GM12875 (cell line): ENCODE results near the gene TTLL11.

Experiments used
- H3K4me3 ChIP-seq: one replicate; pipeline ENCODE4 v1.5.1; 2011; ENCODE audit warnings: low read depth, low read length, control low read depth
- TF ChIP-seq, protein P1 (sequence below): IDR thresholded peaks from 2 replicates; pipeline ENCODE4 v1.5.1; 2011; ENCODE audit warnings: low read depth, mild to moderate bottlenecking, control low read depth, inconsistent platforms, low read length, moderate library complexity, borderline replicate concordance; ENCODE audit not compliant: insufficient read depth

The TTLL11 gene

DNA sequence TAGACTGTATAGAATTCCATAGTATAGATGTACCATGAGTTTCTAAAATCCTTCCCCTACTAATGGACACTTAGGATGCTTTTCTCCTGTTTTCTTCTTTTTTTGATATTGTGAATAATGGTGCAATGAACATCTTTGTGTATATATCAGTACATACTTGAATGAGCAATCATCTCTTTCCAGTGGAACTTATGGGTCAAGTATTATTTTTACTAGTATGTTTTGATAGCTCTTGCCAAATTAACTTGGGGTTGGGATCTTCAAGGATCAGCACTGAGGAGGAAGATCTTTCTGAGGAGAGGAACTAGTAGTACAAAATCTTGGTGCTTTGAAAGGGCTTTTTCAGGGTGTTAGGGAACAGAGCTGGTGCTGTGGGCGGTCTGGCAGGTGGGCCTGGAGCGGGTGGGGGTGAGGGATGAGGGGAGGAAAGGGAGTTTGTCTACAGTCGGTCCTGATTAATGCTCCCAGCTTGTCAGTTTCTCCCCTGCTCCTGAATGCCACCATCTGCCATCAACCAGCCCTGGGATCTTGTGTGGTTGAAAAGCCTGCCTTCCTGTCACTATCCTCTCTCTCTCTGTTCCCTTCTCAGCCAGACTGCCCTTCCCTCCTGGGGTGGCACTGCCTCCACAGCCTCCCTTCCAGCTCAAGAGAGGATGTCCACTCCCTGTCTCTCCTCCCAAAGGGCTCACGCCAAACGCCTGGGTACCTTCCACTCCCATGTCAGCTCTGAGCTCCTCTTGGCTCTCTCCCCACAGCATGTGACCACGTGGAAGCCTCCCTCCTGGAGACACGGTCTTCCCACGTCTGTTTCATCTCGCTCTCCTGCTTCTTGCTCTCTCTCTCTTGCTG, 255.8 kb downstream of the TTLL11 start:
- H3K4me3 ChIP-seq: no peak overlapping the region
- TF ChIP-seq, protein P1, sequence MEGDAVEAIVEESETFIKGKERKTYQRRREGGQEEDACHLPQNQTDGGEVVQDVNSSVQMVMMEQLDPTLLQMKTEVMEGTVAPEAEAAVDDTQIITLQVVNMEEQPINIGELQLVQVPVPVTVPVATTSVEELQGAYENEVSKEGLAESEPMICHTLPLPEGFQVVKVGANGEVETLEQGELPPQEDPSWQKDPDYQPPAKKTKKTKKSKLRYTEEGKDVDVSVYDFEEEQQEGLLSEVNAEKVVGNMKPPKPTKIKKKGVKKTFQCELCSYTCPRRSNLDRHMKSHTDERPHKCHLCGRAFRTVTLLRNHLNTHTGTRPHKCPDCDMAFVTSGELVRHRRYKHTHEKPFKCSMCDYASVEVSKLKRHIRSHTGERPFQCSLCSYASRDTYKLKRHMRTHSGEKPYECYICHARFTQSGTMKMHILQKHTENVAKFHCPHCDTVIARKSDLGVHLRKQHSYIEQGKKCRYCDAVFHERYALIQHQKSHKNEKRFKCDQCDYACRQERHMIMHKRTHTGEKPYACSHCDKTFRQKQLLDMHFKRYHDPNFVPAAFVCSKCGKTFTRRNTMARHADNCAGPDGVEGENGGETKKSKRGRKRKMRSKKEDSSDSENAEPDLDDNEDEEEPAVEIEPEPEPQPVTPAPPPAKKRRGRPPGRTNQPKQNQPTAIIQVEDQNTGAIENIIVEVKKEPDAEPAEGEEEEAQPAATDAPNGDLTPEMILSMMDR: no peak

DNA sequence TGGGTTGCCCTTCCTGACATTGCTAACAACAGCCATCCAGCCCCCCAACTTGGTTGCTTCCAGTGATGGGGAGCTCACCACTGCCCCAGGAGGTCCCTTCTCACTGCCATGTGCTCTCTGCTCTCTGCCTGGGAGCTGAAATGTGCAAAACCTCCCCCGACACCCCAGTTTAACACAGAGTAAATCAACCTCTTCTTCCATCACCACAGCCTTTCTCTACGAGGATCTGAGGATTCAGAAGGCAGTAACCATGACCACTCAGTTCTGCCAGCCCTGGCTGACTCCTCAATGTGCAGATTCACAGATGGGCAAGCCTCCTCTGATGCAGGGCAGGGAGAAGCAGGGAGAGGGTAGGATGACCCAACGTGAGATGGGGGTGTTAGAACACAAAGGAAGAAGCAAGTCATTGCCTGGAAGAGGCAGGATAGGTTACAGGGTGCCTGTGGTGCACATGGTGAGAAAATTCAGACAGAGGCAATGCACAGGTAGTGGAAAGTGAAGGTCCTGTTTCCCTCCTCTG, 256.7 kb downstream of the TTLL11 start:
- no peak overlapping the region for H3K4me3 ChIP-seq
- TF ChIP-seq, protein P1: no peak

DNA sequence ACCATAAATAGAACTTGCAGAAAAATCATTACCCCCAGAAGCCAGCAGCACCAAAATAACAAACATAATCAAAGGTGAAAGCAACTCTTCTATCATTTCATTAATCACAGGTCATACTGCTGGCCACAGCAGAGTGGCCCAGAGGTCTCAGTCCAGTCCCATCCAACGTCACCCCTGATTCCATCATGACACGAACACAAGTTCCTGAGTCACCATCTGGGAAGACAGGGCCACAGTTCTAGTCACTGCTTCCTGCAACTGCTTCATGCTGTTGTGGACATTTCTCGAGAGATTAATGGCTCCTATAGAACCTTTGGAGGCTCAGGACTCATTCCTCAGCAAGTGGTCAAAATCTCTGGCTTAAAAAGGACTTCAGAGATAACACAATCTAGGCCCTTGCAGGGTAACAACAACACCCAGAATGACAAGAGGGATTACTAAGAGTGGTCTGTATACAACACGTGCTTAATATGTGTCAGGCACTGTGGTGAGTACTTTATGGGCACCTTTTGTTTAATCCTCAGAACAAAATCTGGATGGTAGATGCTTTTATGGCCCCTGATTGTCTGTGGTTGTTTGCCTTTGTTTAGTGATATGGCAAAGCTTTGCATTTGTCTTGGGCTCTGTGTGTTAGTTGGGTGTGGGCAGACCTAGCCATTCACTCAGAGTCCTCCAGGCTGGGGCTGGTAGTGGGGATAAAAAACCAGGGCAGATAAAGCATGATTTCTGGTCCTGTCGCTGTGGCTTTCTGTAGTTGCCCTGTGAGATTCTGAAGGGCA, 257.3 kb downstream of the TTLL11 start:
- TF ChIP-seq, protein P1: no peak

DNA sequence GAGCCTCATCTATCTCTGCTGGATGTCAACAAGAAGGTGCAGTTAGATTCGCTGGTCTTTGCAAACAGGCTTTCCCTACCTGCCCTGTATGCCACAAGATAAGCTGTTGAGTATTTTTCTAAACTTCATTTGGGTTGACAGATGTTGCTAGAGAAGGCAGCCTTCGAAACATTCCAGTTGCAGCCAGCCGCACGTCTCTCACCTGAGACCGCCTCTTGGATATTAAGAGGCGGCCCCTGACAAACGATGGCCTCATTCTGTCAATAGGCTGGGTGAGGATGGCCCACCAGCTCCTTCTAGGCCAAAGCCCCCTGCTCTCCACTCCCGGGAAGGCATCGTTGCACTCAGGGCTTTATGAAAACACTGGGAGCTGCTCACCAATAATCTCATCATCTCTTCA, 260.0 kb downstream of the TTLL11 start:
- H3K4me3 ChIP-seq: no peak overlapping the region
- TF ChIP-seq, protein P1: no peak

More for the DNA sequence above, 257.3 kb downstream of the TTLL11 start:
- no peak overlapping the region for H3K4me3 ChIP-seq

DNA sequence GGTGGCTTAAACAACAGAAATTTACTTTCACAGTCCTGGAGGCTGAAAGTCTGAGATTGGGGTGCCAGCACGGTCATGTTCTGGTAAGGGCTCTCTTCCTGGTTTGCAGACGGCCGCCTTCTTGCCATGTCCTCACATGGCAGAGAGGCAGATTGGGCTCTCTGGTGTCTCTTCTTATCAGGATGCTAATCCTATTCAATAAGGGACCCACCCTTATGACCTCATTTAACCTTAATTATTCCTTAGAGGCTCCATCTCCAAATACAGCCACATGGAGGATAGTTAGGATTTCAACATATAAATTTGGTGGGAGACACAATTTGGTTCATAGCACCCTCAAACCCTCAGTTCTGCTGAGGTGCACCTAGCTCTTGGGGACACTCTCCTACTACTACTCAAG, 261.2 kb downstream of the TTLL11 start:
- TF ChIP-seq, protein P1: no peak
- H3K4me3 ChIP-seq: no peak overlapping the region

DNA sequence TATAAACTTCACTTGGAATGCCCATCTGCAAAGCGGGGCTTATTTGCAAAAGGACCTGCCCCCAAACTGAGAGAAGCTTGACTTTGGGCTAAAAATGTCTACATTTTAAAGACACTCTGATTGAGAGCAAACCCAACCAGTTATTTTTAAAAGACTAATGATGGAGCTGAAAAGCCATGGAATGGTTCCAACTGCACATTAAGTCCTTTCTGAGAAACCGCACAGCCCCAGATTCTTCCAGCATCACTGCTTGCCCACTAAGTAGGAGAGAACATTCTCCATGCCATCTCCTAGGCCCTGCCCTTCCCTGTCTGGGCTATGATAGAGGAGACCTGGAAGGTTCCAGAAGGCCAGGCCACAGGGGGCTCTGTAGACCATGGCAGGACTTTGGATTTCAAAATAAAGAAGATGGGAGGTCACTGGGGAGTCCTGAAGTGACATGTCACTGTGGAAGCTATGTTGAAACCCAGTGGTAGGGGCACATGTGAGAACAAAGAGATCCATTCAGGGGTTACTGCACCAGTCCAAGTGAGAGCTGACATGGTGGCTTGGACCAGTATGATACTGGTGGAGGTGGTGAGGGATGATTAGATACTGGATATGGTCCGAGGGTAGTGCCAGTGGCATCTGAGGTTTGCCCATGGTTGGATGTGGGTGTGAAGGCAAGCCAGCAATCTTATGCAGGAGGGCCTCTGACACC, 262.5 kb downstream of the TTLL11 start:
- TF ChIP-seq, protein P1: no peak
- no peak overlapping the region for H3K4me3 ChIP-seq
